ENCODE data around the gene LSAMP. TPM values are rescaled to one million over a fixed set of nuclear protein-coding genes. Genes with fewer than 3 reads are reported as not detected.
A peak's percentile ranks its signal among the peaks of the same experiment; 100 is the strongest.

Gene LSAMP
- polyA plus RNA-seq, 1 donor from 2014 or later = 0.94 TPM

DNA sequence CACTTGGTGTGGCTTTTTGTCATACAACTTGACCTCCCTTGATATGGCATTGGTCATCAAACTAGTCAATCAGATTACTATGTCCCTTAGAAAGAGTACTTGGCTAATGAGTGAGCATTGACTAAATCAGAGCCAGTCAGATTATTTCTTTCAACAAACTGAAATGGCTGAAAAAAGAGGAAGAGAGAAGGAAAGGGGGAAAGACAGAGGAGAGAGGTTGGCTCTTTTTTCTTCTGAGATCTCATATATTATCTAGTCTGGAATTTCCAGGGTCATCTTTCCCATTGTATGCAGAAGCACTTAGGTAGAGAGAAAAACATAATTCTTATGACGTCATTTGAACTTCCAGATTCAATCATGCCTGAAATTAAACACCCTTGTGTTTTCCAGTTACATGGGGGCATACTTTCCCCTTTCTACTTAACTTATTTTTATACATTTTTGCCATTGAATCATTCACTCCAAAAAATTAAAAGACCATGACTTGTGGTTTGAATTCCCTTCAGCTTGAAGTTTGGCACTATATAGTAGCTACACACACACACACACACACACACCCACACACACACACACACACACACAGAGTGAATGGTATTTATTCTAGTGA lies 387.8 kb downstream of the LSAMP start:
- peaks cover 2% of the 10 kb centered on the region for H3K27me3 Mint-ChIP-seq
- H3K36me3 Mint-ChIP-seq = peaks cover 1% of the 10 kb centered on the region
- H3K9me3 Mint-ChIP-seq = no peaks in the 10 kb centered on the region

GRCh38 chr3:116056280-116056679 lies 389.0 kb downstream of the LSAMP start:
- Mint-ChIP-seq H3K27ac (no peak overlapping the region), H3K36me3 (peaks cover 1% of the 10 kb centered on the region), H3K4me3 (peak overlapping the region in 1 of 4 donors; percentile 2), H3K4me1 (peaks cover 5 to 18% (median 11%) of the 10 kb centered on the region in 3 donors), H3K9me3 (no peaks in the 10 kb centered on the region), H3K27me3 (peaks cover 2% of the 10 kb centered on the region)

More for the DNA sequence above, 387.8 kb downstream of the LSAMP start:
- no peak overlapping the region for H3K27ac Mint-ChIP-seq
- H3K4me1 Mint-ChIP-seq = peaks cover 5 to 15% (median 10%) of the 10 kb centered on the region in 3 donors
- H3K4me3 Mint-ChIP-seq = no peak overlapping the region

DNA sequence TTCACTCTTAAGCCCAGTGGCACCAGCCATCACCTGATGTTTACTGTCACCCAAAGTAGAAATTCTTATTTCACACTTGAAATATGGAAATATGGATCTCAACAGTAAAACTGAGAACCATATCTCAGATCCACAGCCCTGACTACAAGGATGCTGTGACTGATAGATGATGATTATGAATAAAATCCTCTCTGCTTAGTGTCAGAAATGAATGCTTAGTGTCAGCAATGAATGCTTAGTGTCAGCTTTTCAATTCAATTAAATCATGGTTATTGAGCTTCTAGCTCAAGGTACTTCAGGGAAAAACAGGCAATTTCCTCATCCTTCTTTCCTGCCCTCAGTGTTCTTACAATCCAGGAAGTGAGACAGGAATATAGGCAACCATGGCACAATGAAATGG lies 392.3 kb downstream of the LSAMP start:
- Mint-ChIP-seq H3K4me3 (no peak overlapping the region), H3K27me3 (no peaks in the 10 kb centered on the region), H3K36me3 (no peaks in the 10 kb centered on the region), H3K27ac (no peak overlapping the region), H3K9me3 (no peaks in the 10 kb centered on the region), H3K4me1 (peaks cover 5 to 19% (median 15%) of the 10 kb centered on the region in 3 donors)

DNA sequence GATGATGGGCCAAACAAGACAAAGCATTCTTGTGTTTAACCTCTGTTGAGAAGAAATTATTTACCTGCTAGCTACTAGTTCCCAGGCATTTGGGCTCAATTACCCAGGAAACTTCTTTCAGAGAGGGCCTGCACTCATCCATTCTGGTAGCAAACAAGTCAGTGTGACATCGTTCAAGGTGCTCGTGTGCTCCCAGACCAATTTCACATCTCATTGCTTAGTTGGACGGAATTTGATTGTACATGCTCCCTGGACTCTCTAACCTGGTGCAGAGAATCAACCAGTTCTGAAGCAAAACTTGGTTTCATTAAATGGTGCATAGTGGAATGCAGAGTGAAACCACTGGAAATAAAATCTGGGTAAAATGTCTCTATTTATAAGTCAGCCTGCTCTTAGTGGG lies 392.7 kb downstream of the LSAMP start:
- Mint-ChIP-seq H3K27ac (no peak overlapping the region), H3K9me3 (peaks cover 0 to 1% (median 0%) of the 10 kb centered on the region in 3 donors), H3K4me1 (peaks cover 5 to 19% (median 15%) of the 10 kb centered on the region in 3 donors), H3K4me3 (no peak overlapping the region), H3K36me3 (no peaks in the 10 kb centered on the region), H3K27me3 (peaks cover 2% of the 10 kb centered on the region)

GRCh38 chr3:116051586-116051985 lies 393.7 kb downstream of the LSAMP start:
- Mint-ChIP-seq H3K4me1 (peaks cover 3 to 12% (median 11%) of the 10 kb centered on the region in 3 donors), H3K4me3 (peak overlapping the region in 1 of 4 donors; percentile 29), H3K27ac (no peak overlapping the region), H3K27me3 (peaks cover 4% of the 10 kb centered on the region), H3K36me3 (no peaks in the 10 kb centered on the region), H3K9me3 (peaks cover 0 to 3% (median 0%) of the 10 kb centered on the region in 3 donors)

- peaks cover 0 to 3% (median 0%) of the 10 kb centered on the region in 3 donors for H3K9me3 Mint-ChIP-seq
- H3K27me3 Mint-ChIP-seq = peaks cover 4% of the 10 kb centered on the region
- H3K4me3 Mint-ChIP-seq = peak overlapping the region in 1 of 4 donors; percentile 72
- H3K36me3 Mint-ChIP-seq = no peaks in the 10 kb centered on the region
- peaks cover under 1 to 8% (median 5%) of the 10 kb centered on the region in 3 donors for H3K4me1 Mint-ChIP-seq
- H3K27ac Mint-ChIP-seq = peak overlapping the region in 1 of 3 donors; percentile 54
Measured at GRCh38 chr3:116051040-116051439, 394.2 kb downstream of the LSAMP start.

- Mint-ChIP-seq H3K4me3 (peak overlapping the region in 1 of 4 donors; percentile 72), H3K4me1 (peaks cover 0 to 5% (median 4%) of the 10 kb centered on the region in 3 donors), H3K9me3 (peaks cover 0 to 3% (median 0%) of the 10 kb centered on the region in 3 donors), H3K36me3 (no peaks in the 10 kb centered on the region), H3K27ac (peak overlapping the region in 1 of 3 donors; percentile 54), H3K27me3 (peaks cover 4% of the 10 kb centered on the region)
Measured at GRCh38 chr3:116050311-116050915, 394.9 kb downstream of the LSAMP start.

- H3K4me1 Mint-ChIP-seq = peaks cover 0 to 5% (median 4%) of the 10 kb centered on the region in 3 donors
- H3K27me3 Mint-ChIP-seq = peaks cover 4% of the 10 kb centered on the region
- H3K36me3 Mint-ChIP-seq = no peaks in the 10 kb centered on the region
- H3K9me3 Mint-ChIP-seq = peaks cover 0 to 3% (median 2%) of the 10 kb centered on the region in 3 donors
- no peak overlapping the region for H3K27ac Mint-ChIP-seq
- no peak overlapping the region for H3K4me3 Mint-ChIP-seq
Measured at GRCh38 chr3:116048991-116049390, 396.3 kb downstream of the LSAMP start.

DNA sequence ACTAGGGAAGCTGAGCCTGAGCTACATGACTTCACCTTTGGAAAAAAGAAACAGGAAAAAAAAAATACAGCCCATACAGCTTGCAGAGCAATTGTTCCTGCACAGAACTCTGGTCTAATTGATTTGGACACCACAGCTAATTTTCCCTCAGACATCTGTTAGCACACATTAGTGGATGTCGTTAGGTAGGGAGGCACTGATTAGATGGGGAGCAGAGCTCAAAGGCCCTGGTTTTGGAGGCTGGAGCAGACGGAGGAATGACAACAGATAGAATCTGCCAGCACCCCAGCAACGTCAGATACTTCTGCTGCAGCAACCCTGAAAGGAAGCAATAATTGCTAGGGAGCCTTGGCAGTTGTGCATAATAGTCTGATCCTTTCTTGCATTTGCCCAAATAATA lies 398.9 kb downstream of the LSAMP start:
- no peak overlapping the region for H3K27ac Mint-ChIP-seq
- H3K4me1 Mint-ChIP-seq = peaks cover 0 to 5% (median 2%) of the 10 kb centered on the region in 3 donors
- H3K4me3 Mint-ChIP-seq = no peak overlapping the region
- H3K9me3 Mint-ChIP-seq = peaks cover 0 to 3% (median 2%) of the 10 kb centered on the region in 3 donors
- no peaks in the 10 kb centered on the region for H3K36me3 Mint-ChIP-seq
- H3K27me3 Mint-ChIP-seq = peaks cover 4% of the 10 kb centered on the region

GRCh38 chr3:116045314-116045713 lies 400.0 kb downstream of the LSAMP start:
- Mint-ChIP-seq H3K36me3 (no peaks in the 10 kb centered on the region), H3K27me3 (peaks cover 4% of the 10 kb centered on the region), H3K4me3 (no peak overlapping the region), H3K9me3 (peaks cover 0 to 3% (median 2%) of the 10 kb centered on the region in 3 donors), H3K27ac (no peak overlapping the region), H3K4me1 (no peaks in the 10 kb centered on the region)

DNA sequence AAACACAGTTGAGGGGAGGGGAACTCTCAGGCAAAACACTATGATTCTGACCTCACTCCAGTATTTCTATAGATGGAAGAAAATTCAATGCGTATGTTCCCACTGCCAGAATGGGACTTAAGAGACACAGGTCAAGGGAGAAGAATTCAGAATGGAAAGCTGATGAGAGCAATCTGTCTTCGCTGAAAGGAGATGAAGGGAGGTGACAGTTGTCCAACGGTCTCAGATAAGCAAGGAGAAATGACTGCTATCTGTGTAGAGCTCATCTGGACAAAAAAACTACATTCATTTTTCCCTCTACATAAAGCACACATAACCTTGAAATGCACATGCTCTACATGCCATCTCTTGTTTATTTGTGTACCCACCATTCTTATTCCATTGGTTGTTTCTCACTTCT lies 405.1 kb downstream of the LSAMP start:
- Mint-ChIP-seq H3K4me1 (peaks cover 8 to 14% (median 8%) of the 10 kb centered on the region in 3 donors), H3K9me3 (peaks cover 0 to under 1% (median 0%) of the 10 kb centered on the region in 3 donors), H3K27ac (no peak overlapping the region), H3K36me3 (no peaks in the 10 kb centered on the region), H3K27me3 (no peaks in the 10 kb centered on the region), H3K4me3 (no peak overlapping the region)

GRCh38 chr3:116039651-116039985 lies 405.7 kb downstream of the LSAMP start:
- Mint-ChIP-seq H3K9me3 (no peaks in the 10 kb centered on the region), H3K27ac (no peak overlapping the region), H3K4me1 (peaks cover 8 to 14% (median 8%) of the 10 kb centered on the region in 3 donors), H3K27me3 (no peaks in the 10 kb centered on the region), H3K36me3 (no peaks in the 10 kb centered on the region), H3K4me3 (no peak overlapping the region)

DNA sequence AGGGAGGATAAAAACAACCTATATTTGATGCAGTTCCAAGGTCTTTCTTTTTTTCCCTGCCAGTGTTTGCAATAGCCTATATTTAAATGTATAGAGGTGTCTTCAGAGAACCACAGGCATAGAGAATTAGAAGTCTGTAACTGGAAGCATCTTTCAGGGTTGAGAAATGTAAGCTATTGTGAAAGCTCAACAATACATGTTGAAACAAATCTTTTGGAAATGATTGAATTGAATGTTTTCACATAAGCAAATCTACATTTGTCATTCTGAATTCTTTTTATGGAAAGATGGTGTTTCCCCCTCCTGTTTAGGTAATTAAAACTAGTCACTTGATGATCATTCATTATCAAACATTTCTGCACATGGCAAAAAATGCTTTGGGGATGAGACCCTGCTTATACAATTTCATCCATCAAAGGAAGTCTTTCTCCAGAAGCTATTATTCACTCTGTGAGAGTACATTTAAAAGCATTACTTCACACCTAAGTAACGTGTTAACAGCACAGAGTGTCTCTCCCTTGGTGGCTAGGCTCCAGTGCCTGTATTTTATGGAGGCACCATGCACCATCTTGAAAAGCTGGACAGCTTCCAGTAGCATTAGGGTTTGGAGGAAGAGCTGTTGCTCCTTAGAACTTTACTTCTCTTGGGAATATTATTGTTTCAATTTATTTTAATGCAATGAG lies 406.2 kb downstream of the LSAMP start:
- Mint-ChIP-seq H3K27ac (no peak overlapping the region), H3K27me3 (no peaks in the 10 kb centered on the region), H3K4me1 (peaks cover 8 to 14% (median 8%) of the 10 kb centered on the region in 3 donors), H3K36me3 (no peaks in the 10 kb centered on the region), H3K9me3 (no peaks in the 10 kb centered on the region), H3K4me3 (no peak overlapping the region)

GRCh38 chr3:116037954-116038911 lies 407.1 kb downstream of the LSAMP start:
- peaks cover 8 to 14% (median 8%) of the 10 kb centered on the region in 3 donors for H3K4me1 Mint-ChIP-seq
- no peaks in the 10 kb centered on the region for H3K9me3 Mint-ChIP-seq
- H3K36me3 Mint-ChIP-seq = no peaks in the 10 kb centered on the region
- H3K4me3 Mint-ChIP-seq = no peak overlapping the region
- no peaks in the 10 kb centered on the region for H3K27me3 Mint-ChIP-seq
- peak overlapping the region in 1 of 3 donors; percentile 45 for H3K27ac Mint-ChIP-seq

Measured in IgD-negative memory B cell (primary cell).